D721Med (cell line): ENCODE results near the gene EHD1.

Experiments
- DNase-seq: peaks from one replicate; pipeline ENCODE4 v3.0.0; 2011; ENCODE audit warnings: low spot score; ENCODE audit not compliant: insufficient read length
- FAIRE-seq: peaks from 2 replicates; lab custom pipeline; 2011; peaks lifted over from hg19 to GRCh38; lab: Jason Lieb, UNC
- CTCF ChIP-seq: IDR thresholded peaks from 2 replicates; pipeline ENCODE4 v1.5.1; 2012; ENCODE audit warnings: mild to moderate bottlenecking, control low read depth; ENCODE audit not compliant: insufficient read depth; ENCODE audit errors: missing control alignments

The EHD1 gene

GRCh38 chr11:64862987-64863390 is 15.4 kb downstream of the EHD1 start:
- TF ChIP-seq CTCF = no peak
- DNase-seq (no peak), FAIRE-seq (no peak)

- no peak for TF ChIP-seq CTCF
- FAIRE-seq = no peak
- no peak for DNase-seq
Observed at GRCh38 chr11:64861227-64861975, 17.0 kb downstream of the EHD1 start.

GRCh38 chr11:64859542-64860414 is 18.6 kb downstream of the EHD1 start:
- DNase-seq (no peak), FAIRE-seq (no peak)
- TF ChIP-seq CTCF = no peak

GRCh38 chr11:64858467-64859263 is 19.8 kb downstream of the EHD1 start:
- DNase-seq (no peak), FAIRE-seq (no peak)
- TF ChIP-seq CTCF = no peak

GRCh38 chr11:64857485-64857884 is 20.9 kb downstream of the EHD1 start:
- DNase-seq (no peak), FAIRE-seq (no peak)
- no peak for TF ChIP-seq CTCF

- DNase-seq (no peak), FAIRE-seq (no peak)
- TF ChIP-seq CTCF = no peak
Observed at GRCh38 chr11:64856382-64857227, 21.8 kb downstream of the EHD1 start.
